Measurements from ENCODE around the gene PCBP2.

PCBP2 gene

GRCh38 chr12:53508534-53509170, 56.8 kb downstream of the PCBP2 start:
- DNase-seq (ENCODE audit: low read depth) = no peak

GRCh38 chr12:53510181-53510812, 58.4 kb downstream of the PCBP2 start:
- DNase-seq (ENCODE audit: low read depth) = no peak

GRCh38 chr12:53513712-53514410, 62.0 kb downstream of the PCBP2 start:
- DNase-seq (ENCODE audit: low read depth) = no peak

- DNase-seq (ENCODE audit: low read depth) = no peak
These were observed 62.9 kb downstream of the PCBP2 start for GRCh38 chr12:53514628-53515290.

GRCh38 chr12:53515291-53515680, 63.4 kb downstream of the PCBP2 start:
- DNase-seq (ENCODE audit: low read depth) = no peak

GRCh38 chr12:53516758-53517455, 65.0 kb downstream of the PCBP2 start:
- no peak for DNase-seq (ENCODE audit: low read depth)

GRCh38 chr12:53518381-53518780, 66.5 kb downstream of the PCBP2 start:
- DNase-seq (ENCODE audit: low read depth) = no peak

GRCh38 chr12:53523131-53523530, 71.2 kb downstream of the PCBP2 start:
- no peak for DNase-seq (ENCODE audit: low read depth)

- DNase-seq (ENCODE audit: low read depth) = no peak
These were observed 72.6 kb downstream of the PCBP2 start for GRCh38 chr12:53524476-53524875.

GRCh38 chr12:53530061-53530460, 78.2 kb downstream of the PCBP2 start:
- DNase-seq (ENCODE audit: low read depth) = no peak
